Body of pancreas (tissue), 4 donors: ENCODE measurements around the gene SEPTIN5.

Experiments used
- CTCF ChIP-seq, 7 experiments: fragments of 450-650 bp in 4 of 7; fragments of 200-600 bp in 3 of 7; sonication (generic) in 3 of 7; IDR thresholded peaks; one replicate each; pipeline ENCODE4 v1.5.1; 2016 to 2019; ENCODE audit warnings: antibody characterized with exemption in 7 of 7
- POLR2A ChIP-seq, 3 donors: fragments of 450-650 bp; IDR thresholded peaks; one replicate each; pipeline ENCODE4 v1.6.1; 2016; ENCODE audit warnings: antibody characterized with exemption in 3 of 3, mild to moderate bottlenecking in 2 of 3

GRCh38 chr22:19741053-19741452 lies 26.8 kb downstream of the SEPTIN5 start:
- TF ChIP-seq CTCF (IDR thresholded peaks at IDR 0.05) (no peak), POLR2A (IDR thresholded peaks at IDR 0.05) (no peak)
